DMS53 treated with DMSO at 0.1 percent for 48 hours (cell line): Measurements from ENCODE around the gene VASH2.
"Not testable (repeated sequence)": the region's sequence is repeated elsewhere in the genome, so short reads cannot be mapped to it uniquely, and the experiment has no call there.

Source experiments
- DNase-seq: peaks from one replicate; lab custom pipeline; 2025; ENCODE audit not compliant: unreplicated experiment; lab: John Stamatoyannopoulos, UW

VASH2 gene

DNA sequence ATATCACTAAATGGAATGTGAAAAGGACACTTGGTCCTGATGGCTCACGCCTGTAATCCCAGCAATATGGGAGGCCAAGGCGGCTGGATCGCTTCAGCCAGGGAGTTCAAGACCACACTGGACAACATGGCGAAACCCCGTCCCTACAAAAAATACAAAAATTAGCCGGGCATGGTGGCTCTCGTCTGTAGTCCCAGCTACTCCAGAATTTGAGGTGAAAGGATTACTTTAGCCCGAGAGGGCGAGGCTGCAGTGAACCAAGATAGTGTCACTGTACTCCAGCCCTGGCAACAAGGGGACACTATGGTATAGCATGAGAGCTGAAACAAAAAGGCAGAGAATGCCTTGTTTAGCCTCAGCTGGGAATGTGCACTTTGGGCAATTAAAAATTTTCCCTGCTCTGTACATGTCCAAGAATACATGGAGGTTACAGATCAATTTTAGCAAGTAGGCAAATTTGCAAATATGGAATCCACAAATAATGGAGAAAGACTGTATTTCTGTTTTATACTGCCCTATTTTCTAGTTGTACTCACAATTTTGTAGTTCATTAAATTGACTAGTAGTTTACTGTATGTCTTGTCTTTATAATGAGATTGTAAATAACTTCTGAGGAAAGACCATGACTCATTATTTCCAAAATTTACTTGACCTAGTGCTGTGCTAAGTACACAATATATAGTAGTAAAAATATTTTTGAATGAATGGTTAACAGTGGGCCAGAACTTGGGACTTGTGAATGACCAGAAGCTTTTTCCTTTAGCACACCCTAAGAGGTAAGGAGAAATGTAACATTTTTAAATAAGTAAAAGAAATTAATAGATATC, 67.3 kb downstream of the VASH2 start:
- DNase-seq, result no peak

GRCh38 chr1:213019450-213019849, 69.1 kb downstream of the VASH2 start:
- no peak for DNase-seq

DNA sequence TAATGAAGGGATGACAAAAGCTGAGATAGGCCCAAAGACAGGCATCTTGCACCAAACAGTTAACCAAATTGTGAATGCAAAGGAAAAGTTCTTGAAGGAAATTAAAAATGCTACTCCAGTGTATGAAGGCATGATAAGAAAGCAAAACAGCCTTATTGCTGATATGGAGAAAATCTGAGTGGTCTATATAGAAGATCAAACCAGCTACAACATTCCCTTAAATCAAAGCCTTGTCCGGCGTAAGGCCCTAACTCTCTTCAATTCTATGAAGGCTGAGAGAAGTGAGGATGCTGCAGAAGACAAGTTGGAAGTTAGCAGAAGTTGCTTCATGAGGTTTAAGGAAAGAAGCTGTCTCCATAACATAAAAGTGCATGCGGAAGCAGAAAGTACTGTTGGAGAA, 69.7 kb downstream of the VASH2 start:
- DNase-seq, result no peak

GRCh38 chr1:213027024-213027423, 76.7 kb downstream of the VASH2 start:
- DNase-seq, result not testable (repeated sequence)

DNA sequence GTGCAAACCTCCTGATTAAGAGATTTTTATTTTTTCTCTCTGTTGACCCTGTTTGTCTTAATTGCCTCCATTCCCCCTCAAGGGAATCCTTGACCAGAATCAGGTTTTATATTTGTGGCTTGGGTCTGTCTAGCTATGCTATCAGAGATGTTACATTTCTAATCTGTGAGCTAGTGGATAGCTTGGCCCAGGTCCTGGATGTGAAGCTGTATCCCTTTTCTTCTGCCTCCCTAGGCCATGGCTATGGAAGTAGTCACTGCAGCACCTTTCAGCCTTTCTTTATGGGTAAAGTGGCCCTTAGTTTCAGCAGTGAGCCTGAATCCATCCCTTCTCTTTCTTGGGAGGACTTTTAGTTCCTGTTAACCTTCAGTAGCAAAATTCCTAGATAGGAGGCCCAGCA, 82.3 kb downstream of the VASH2 start:
- no peak for DNase-seq

DNA sequence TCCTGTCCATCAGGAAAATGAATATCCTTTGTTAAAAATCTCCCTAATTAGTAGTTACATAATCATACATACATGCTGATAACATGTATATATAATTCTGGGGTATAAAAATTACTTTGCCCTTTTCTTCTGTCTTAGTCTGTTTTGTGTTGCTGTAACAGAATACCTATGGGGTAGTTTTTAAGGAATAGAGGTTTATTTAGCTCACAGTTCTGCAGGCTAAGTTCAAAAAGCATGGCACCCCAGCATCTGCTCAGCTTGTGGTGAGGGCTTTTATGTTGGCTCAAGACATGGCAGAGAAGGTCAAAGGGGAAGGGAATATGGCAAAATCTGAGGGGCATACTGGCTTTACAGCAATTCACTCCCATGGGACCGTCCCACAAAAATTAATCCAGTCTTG, 84.4 kb downstream of the VASH2 start:
- DNase-seq, result no peak

DNA sequence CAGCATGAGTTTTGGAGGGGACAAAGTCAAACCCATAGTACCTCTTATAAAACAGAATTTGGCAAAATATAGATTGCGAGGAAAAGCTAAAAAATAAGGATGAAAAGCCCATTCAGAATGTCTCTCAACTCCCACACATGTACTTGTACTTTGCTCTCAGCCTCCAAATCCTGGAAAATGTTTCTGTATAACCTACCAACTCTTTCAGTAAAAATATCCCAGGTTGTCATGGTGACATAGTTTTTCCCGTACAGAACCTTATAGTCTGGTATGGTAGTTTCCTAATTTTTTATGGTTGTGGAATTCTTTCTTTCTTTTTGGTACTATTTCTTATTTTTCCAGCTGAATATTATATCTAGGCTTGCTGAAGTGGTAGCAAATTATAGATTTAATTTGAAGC, 85.2 kb downstream of the VASH2 start:
- no peak for DNase-seq
